Endothelial cell of umbilical vein (primary cell): ENCODE measurements around the gene ARPC1A.

Experiments
- EZH2 ChIP-seq: IDR thresholded peaks from 2 replicates; pipeline ENCODE4 v1.6.1; 2012; ENCODE audit warnings: borderline replicate concordance, low read depth, mild to moderate bottlenecking, moderate library complexity, low read length, inconsistent platforms; ENCODE audit not compliant: severe bottlenecking
- FOS ChIP-seq: IDR thresholded peaks from 2 replicates; pipeline ENCODE4 v1.6.1; 2011; ENCODE audit warnings: mild to moderate bottlenecking, low read length, moderate library complexity, borderline replicate concordance; ENCODE audit not compliant: insufficient read depth
- JUN ChIP-seq: IDR thresholded peaks from 2 replicates; pipeline ENCODE4 v1.6.1; 2011; ENCODE audit warnings: borderline replicate concordance, low read depth; ENCODE audit not compliant: insufficient read length, insufficient read depth
- POLR2A ChIP-seq: IDR thresholded peaks from 2 replicates; pipeline ENCODE4 v1.6.1; 2012; ENCODE audit warnings: low read depth, mild to moderate bottlenecking, control low read depth, low read length
- POLR2AphosphoS5 ChIP-seq: IDR thresholded peaks from 2 replicates; pipeline ENCODE4 v1.6.1; 2012; ENCODE audit warnings: low read depth, mild to moderate bottlenecking, control low read depth, low read length, moderate library complexity; ENCODE audit not compliant: insufficient read depth
- TF ChIP-seq, protein P1 (sequence below), 2 donors: IDR thresholded peaks; 1 replicate in 1 of 2; 2 replicates in 1 of 2; pipeline ENCODE4 v1.5.1; 2011; ENCODE audit warnings: low read length in 2 of 2, mild to moderate bottlenecking in 2 of 2, moderate library complexity in 2 of 2, control low read depth in 1 of 2, inconsistent platforms in 1 of 2, low read depth in 1 of 2; ENCODE audit not compliant: insufficient read depth in 1 of 2; ENCODE audit errors: extremely low read depth in 1 of 2
- TF ChIP-seq, protein P2 (sequence below): IDR thresholded peaks from 2 replicates; pipeline ENCODE4 v1.6.1; 2011; ENCODE audit not compliant: insufficient read depth, insufficient read length

DNA sequence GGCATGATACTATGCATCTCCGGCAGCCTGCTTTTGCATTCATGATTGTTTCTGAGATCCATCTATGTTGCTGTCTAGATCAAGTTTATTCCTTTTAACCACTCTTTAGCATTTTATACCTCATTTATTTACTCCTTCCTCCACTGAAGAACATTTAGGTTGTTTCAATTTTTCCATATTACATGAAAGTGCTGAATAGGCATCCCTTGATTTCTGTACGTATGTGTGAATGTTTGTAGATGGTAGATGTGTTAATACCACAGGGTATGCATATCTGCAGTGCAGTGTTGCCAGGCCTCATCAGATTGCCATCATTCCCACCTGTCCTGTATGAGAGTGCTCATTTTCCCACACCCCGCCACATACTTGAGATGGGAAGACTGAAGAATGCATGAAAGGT lies 13.9 kb downstream of the ARPC1A start:
- TF ChIP-seq, protein P1, sequence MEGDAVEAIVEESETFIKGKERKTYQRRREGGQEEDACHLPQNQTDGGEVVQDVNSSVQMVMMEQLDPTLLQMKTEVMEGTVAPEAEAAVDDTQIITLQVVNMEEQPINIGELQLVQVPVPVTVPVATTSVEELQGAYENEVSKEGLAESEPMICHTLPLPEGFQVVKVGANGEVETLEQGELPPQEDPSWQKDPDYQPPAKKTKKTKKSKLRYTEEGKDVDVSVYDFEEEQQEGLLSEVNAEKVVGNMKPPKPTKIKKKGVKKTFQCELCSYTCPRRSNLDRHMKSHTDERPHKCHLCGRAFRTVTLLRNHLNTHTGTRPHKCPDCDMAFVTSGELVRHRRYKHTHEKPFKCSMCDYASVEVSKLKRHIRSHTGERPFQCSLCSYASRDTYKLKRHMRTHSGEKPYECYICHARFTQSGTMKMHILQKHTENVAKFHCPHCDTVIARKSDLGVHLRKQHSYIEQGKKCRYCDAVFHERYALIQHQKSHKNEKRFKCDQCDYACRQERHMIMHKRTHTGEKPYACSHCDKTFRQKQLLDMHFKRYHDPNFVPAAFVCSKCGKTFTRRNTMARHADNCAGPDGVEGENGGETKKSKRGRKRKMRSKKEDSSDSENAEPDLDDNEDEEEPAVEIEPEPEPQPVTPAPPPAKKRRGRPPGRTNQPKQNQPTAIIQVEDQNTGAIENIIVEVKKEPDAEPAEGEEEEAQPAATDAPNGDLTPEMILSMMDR (IDR thresholded peaks at IDR 0.05; ENCODE audit: extremely low read depth in 1 of 2, insufficient read depth in 1 of 2, low read depth in 1 of 2, low read length in 2 of 2) = no peak
- TF ChIP-seq POLR2AphosphoS5 = no peak
- no peak for TF ChIP-seq EZH2
- no peak for TF ChIP-seq FOS
- no peak for TF ChIP-seq POLR2A
- TF ChIP-seq, protein P2, sequence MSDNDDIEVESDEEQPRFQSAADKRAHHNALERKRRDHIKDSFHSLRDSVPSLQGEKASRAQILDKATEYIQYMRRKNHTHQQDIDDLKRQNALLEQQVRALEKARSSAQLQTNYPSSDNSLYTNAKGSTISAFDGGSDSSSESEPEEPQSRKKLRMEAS = no peak
- TF ChIP-seq JUN = no peak
